ENCODE data around the gene DGCR6L.
"Not testable (repeated sequence)": the region's sequence is repeated elsewhere in the genome, so short reads cannot be mapped to it uniquely, and the experiment has no call there.

DGCR6L gene

GRCh38 chr22:20307448-20308447, 12.1 kb downstream of the DGCR6L start:
- not testable (repeated sequence) for DNase-seq

GRCh38 chr22:20306646-20307447, 13.0 kb downstream of the DGCR6L start:
- not testable (repeated sequence) for DNase-seq

GRCh38 chr22:20305894-20306645, 13.8 kb downstream of the DGCR6L start:
- DNase-seq = no peak

GRCh38 chr22:20305230-20305893, 14.5 kb downstream of the DGCR6L start:
- not testable (repeated sequence) for DNase-seq

- DNase-seq = no peak
Measured at GRCh38 chr22:20304646-20305045, 15.2 kb downstream of the DGCR6L start.

GRCh38 chr22:20303229-20303534, 16.7 kb downstream of the DGCR6L start:
- DNase-seq = not testable (repeated sequence)

- no peak for DNase-seq
Measured at GRCh38 chr22:20302438-20303228, 17.2 kb downstream of the DGCR6L start.

GRCh38 chr22:20299746-20300136, 20.1 kb downstream of the DGCR6L start:
- DNase-seq = no peak

- DNase-seq = no peak
Measured at GRCh38 chr22:20298803-20299745, 20.8 kb downstream of the DGCR6L start.

- no peak for DNase-seq
Measured at GRCh38 chr22:20298110-20298802, 21.6 kb downstream of the DGCR6L start.

GRCh38 chr22:20297414-20298109, 22.3 kb downstream of the DGCR6L start:
- DNase-seq = no peak

GRCh38 chr22:20296598-20296997, 23.3 kb downstream of the DGCR6L start:
- DNase-seq = no peak

- no peak for DNase-seq
Measured at GRCh38 chr22:20295262-20296064, 24.4 kb downstream of the DGCR6L start.

GRCh38 chr22:20292673-20293232, 27.1 kb downstream of the DGCR6L start:
- DNase-seq = no peak

- DNase-seq = no peak
Measured at GRCh38 chr22:20292108-20292507, 27.8 kb downstream of the DGCR6L start.

GRCh38 chr22:20291604-20292063, 28.2 kb downstream of the DGCR6L start:
- no peak for DNase-seq

GRCh38 chr22:20291249-20291586, 28.6 kb downstream of the DGCR6L start:
- no peak for DNase-seq

Measured in NCI-H2081 treated with DMSO at 0.1 percent for 48 hours (cell line).